Measurements from ENCODE around the gene TULP4. TPM values are rescaled to one million over a fixed set of nuclear protein-coding genes. Genes with fewer than 3 reads are reported as not detected.

TULP4 gene
- total and polyA plus RNA-seq, 2 donors (not counting 1 experiment from before 2014, with no cell fraction given): 12.0 to 90.0 TPM

GRCh38 chr6:158552055-158552795 is 240.0 kb downstream of the TULP4 start:
- Histone ChIP-seq H3K36me3 (replicated peaks in 1 of 2; ENCODE audit: control extremely low read depth in 1 of 2, control insufficient read depth in 1 of 2, extremely low read depth in 1 of 2, insufficient read depth in 2 of 2, low read length in 1 of 2) (no peaks in the 10 kb centered on the region), H3K4me1 (ENCODE audit: control insufficient read depth in 2 of 2, insufficient read depth in 2 of 2, low read length in 2 of 2) (no peaks in the 10 kb centered on the region), H4K20me1 (ENCODE audit: control insufficient read depth, insufficient read depth, low read length, poor library complexity, severe bottlenecking) (no peaks in the 10 kb centered on the region), H3K27me3 (replicated peaks in 1 of 4; ENCODE audit: control extremely low read depth in 1 of 4, control insufficient read depth in 3 of 4, insufficient read depth in 4 of 4, low read length in 3 of 4) (peaks cover 0 to 2% (median 0%) of the 10 kb centered on the region in 4 experiments), H3K4me2 (replicated peaks; ENCODE audit: low read depth, low read length, poor library complexity, severe bottlenecking) (no peak overlapping the region), H2AFZ (ENCODE audit: insufficient read depth, low read depth, low read length, poor library complexity, severe bottlenecking) (no peak overlapping the region), H3K79me2 (ENCODE audit: control insufficient read depth, insufficient read depth, low read length) (no peaks in the 10 kb centered on the region), H3K9me3 (ENCODE audit: control extremely low read depth in 1 of 3, control insufficient read depth in 2 of 3, insufficient read depth in 1 of 3, low read length in 2 of 3) (no peaks in the 10 kb centered on the region), H3K27ac (ENCODE audit: low read length in 2 of 2) (no peak overlapping the region), H3K4me3 (ENCODE audit: control extremely low read depth in 1 of 5, extremely low read depth in 1 of 5, insufficient read depth in 1 of 5, low read depth in 2 of 5, low read length in 4 of 5) (no peak overlapping the region), H3K9ac (ENCODE audit: low read length) (no peak overlapping the region)
- POLR2A ChIA-PET: no interaction called here
- no peak for DNase-seq
- H3K27me3 Mint-ChIP-seq: peaks cover 14% of the 10 kb centered on the region
- H3K9me3 Mint-ChIP-seq (ENCODE audit: insufficient read depth): no peaks in the 10 kb centered on the region
- no peak for ATAC-seq (ENCODE audit: low read depth)
- TF ChIP-seq CTCF (IDR thresholded peaks at IDR 0.05): no peak
- TF ChIP-seq EZH2 (IDR thresholded peaks at IDR 0.05; ENCODE audit: borderline replicate concordance, insufficient read depth, low read depth, low read length, poor library complexity, severe bottlenecking): no peak
- CTCF ChIA-PET: interaction anchor here (0.9 kb wide), 1 partner anchor 331 kb away, joined by 3 read pairs; no protein-coding TSS in a partner anchor
- no peak overlapping the region for H3K27ac Mint-ChIP-seq
- intact Hi-C loops (cut with micrococcal nuclease): loop anchor here (10.0 kb wide), 1 partner anchor 77 kb away; no protein-coding TSS in a partner anchor
- no peak overlapping the region for H3K4me3 Mint-ChIP-seq
- no peaks in the 10 kb centered on the region for H3K4me1 Mint-ChIP-seq
- 100% methylated on average over 1 of the region's 6 CpGs for WGBS (ENCODE audit: insufficient coverage)

GRCh38 chr6:158552796-158553138 is 240.5 kb downstream of the TULP4 start:
- Histone ChIP-seq H3K79me2 (ENCODE audit: control insufficient read depth, insufficient read depth, low read length) (no peaks in the 10 kb centered on the region), H3K9me3 (ENCODE audit: control extremely low read depth in 1 of 3, control insufficient read depth in 2 of 3, insufficient read depth in 1 of 3, low read length in 2 of 3) (no peaks in the 10 kb centered on the region), H4K20me1 (ENCODE audit: control insufficient read depth, insufficient read depth, low read length, poor library complexity, severe bottlenecking) (no peaks in the 10 kb centered on the region), H2AFZ (ENCODE audit: insufficient read depth, low read depth, low read length, poor library complexity, severe bottlenecking) (no peak overlapping the region), H3K27ac (ENCODE audit: low read length in 2 of 2) (no peak overlapping the region), H3K4me2 (replicated peaks; ENCODE audit: low read depth, low read length, poor library complexity, severe bottlenecking) (no peak overlapping the region), H3K4me1 (ENCODE audit: control insufficient read depth in 2 of 2, insufficient read depth in 2 of 2, low read length in 2 of 2) (no peaks in the 10 kb centered on the region), H3K4me3 (ENCODE audit: control extremely low read depth in 1 of 5, extremely low read depth in 1 of 5, insufficient read depth in 1 of 5, low read depth in 2 of 5, low read length in 4 of 5) (no peak overlapping the region), H3K9ac (ENCODE audit: low read length) (no peak overlapping the region), H3K27me3 (replicated peaks in 1 of 4; ENCODE audit: control extremely low read depth in 1 of 4, control insufficient read depth in 3 of 4, insufficient read depth in 4 of 4, low read length in 3 of 4) (peaks cover 0 to 2% (median 0%) of the 10 kb centered on the region in 4 experiments), H3K36me3 (replicated peaks in 1 of 2; ENCODE audit: control extremely low read depth in 1 of 2, control insufficient read depth in 1 of 2, extremely low read depth in 1 of 2, insufficient read depth in 2 of 2, low read length in 1 of 2) (no peaks in the 10 kb centered on the region)
- intact Hi-C loops (cut with micrococcal nuclease): loop anchor here (10.0 kb wide), 1 partner anchor 78 kb away; no protein-coding TSS in a partner anchor
- CTCF ChIA-PET: interaction anchor here (0.9 kb wide), 1 partner anchor 332 kb away, joined by 3 read pairs; no protein-coding TSS in a partner anchor
- ATAC-seq (ENCODE audit: low read depth) (no peak), DNase-seq (no peak)
- WGBS (ENCODE audit: insufficient coverage): 96% methylated on average over 3 of the region's 5 CpGs
- POLR2A ChIA-PET: no interaction called here
- Mint-ChIP-seq H3K4me3 (no peak overlapping the region), H3K9me3 (ENCODE audit: insufficient read depth) (no peaks in the 10 kb centered on the region), H3K27ac (no peak overlapping the region), H3K4me1 (no peaks in the 10 kb centered on the region), H3K27me3 (peaks cover 14% of the 10 kb centered on the region)
- TF ChIP-seq EZH2 (IDR thresholded peaks at IDR 0.05; ENCODE audit: borderline replicate concordance, insufficient read depth, low read depth, low read length, poor library complexity, severe bottlenecking): no peak
- no peak for TF ChIP-seq CTCF (IDR thresholded peaks at IDR 0.05)
